ENCODE measurements around the gene RPL32.
A peak's percentile ranks its signal among the peaks of the same experiment; 100 is the strongest.
"Not testable (repeated sequence)": the region's sequence is repeated elsewhere in the genome, so short reads cannot be mapped to it uniquely, and the experiment has no call there.

Gene RPL32

DNA sequence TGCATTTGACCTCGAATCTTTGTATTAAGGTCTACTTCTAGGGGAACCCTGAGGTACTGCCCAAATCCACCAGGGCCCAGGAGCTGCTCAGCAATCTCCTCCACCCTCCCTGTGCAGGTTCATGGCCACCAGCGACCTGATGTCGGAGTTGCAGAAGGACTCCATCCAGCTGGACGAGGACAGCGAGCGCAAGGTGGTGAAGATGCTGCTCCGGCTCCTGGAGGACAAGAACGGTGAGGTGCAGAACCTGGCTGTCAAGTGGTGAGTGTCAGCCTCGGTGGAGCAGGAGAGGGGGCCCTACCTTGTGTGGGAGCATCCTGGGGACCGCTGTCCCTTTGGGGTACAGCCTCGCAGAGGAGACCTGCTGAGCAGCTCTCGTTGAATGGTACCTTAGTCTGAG, 38.0 kb downstream of the RPL32 start:
- no peak for DNase-seq

DNA sequence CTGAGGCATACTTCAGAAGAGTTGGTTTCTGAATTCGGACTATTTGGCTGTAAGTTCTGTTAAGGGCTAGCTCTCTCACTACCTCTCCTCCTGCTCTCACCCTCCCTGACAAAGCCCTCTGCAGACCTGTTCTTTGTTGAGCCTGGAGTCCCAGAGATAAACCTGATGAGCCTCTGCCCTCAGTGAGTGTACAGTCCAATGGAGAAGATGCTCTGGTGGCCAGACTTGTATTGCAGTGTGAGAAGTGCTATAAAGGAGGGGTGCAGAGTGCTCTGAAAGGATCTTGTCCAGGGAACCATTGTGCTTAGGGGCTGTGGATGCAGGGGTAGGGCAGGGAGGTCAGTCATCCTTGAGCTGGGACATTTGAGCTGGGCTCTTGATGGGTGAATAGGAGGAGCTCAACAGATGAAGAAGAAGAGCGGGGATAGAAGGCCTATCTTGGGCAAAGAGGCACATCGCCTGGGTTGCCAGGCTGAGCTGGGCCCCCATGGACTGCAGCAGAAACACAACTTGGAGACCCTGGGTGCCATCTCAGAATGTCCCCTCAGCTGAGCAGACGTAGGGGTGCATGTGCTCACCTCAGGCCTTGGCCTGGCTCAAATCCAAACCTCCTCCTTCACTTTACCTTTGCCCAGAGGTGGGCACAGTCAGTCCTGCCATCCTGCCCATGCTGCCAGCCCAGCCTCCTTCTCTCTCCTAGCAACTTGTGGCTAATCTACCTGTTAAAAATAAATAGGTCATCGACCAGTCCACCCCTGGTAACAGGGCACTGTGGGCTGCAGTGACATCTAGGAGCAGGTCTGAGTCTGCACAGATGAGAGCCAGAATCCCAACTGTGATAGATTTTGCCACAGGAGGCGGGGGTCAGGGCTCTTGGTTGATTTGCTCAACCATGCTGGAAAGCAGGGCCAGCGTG, 41.6 kb downstream of the RPL32 start:
- no peak for DNase-seq

DNA sequence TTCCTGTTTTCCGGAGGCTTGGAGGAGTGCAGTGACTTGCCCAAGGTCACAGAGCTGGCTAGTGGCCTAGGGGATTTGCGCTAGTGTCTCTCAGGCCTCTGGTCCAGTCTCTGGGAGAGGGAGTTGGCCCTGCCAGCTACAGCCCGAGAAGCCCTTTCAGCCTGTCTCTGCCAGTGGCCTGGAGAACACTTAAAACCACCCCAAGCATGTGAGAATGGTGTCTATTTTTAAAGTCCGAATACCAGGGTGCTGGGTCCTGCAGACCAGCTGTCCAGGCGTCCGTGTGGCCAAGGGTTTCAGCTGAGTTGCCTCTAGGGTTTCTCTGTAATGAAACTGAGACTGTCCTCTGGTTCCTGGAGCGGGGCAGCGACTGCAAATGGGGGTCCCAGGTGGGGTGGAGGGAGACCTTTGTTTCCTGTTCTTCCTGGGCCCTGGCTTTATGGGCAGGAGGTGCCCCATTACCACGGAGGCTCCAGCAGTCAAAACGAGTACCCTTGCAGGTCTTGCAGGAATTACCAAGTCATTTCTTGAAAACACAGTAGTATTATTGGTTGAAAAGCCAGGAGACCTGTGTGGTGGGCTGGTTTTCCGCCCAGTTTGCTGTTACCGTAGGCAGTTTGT, 42.7 kb downstream of the RPL32 start:
- no peak for DNase-seq

DNA sequence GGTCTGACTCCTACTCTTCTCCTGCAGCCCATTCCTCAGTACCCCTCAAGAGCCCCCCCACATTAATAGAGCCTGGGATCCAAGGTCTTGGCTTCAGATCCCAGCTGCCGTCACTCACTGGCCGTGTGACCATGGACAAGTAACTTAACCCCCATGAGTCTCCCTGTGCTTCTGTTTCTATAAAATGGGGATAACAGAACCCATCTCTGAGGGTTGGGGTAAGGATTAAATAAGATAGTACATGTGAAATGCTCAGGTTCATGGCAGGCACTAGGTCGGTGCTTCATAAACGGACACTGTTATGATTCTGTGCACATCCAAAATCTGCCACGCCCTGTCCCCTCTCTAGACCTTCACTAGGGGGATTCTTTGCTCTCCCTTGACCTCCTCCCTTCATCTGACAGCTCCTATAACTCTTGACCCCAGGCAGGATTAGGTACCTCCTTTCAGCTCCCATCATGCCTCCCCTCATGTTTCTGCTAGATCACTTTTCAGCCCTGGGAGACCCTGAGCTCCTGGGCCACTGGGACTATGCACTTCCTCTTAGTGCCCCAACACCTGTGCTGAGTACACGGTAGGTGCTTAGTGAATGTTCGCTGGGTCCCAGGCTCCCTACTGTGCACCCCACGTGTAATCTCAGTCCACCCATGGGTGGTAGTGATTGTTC, 43.3 kb downstream of the RPL32 start:
- DNase-seq = no peak

DNA sequence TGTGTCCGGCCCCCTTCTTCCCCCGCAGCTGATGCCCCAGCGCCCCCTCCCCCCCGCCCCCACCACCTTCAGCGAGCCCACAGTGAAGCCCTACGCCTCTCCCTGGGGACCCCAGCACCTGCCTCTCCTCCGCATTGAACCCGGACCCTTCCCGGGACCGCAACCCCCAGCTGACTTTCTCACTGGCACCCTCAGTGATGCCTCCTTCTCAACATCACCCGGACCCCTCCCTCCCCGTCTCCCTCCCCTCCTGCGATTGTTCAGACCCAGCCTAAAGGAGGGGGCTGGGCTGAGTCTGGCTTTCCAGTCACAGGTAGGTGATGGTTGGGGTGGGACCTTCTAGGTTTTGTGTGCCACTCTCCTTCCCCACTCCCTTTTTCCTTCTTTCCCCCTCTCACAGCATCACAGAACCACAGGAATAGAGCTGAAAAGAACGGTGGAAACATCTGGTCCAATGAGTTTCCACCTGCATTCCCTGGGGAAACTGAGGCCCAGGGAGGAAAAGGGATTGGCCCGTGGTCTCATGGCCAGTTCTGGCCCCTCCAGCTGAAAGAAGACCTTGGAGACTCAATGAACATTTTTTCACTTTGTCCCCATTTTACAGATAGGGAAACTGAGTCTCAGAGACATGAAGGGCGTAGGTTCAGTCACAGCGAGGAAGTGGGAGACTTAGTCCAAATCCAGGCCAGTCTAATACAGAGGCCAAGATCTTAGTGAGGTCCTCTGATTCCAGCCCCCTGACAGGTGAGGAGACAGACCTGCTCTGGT, 44.1 kb downstream of the RPL32 start:
- no peak for DNase-seq

DNA sequence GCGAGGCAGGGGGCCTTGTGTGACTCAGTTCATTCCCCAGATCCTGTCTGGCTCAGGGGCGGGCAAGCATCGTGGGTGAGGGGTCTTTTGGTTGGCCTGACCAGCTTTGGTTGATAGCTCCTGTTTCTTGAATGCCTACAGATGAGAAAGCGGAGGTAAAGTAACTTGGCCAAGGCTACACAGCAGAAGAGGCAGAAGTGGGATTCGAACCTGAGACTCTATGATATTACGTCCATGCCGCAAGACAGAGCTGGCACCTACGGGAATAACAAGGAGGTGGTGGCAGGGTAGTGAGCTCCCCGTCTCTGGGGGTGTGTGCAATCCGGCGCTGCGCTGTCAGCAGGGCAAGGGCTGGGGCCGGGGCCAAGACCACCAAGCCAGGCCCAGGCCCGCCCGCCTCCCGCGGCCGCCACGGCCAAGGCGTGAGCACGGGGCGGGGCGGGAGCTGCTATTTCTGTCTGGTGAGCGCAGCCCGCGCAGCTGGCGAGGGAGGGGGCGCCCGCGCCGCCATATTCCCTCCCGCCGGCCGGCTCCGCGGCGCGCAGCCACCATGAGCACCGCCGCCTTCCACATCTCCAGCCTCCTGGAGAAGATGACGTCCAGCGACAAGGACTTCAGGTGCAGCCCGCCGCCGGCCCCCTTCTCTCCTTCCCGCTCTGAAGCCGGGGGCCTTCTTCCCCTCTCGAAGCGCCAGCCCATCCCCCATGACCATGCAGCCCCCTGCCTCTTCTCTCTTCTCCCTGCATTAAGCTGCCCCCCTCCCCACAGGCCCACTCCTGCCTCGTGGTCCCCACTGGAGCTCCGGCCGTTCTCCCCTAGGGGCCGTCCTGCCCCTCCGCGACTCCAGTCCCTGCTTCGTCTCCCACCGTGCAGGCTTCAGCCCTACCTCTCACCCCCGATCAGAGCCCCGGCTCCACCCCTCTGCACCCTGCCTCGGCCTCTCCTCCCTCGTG, 44.9 kb downstream of the RPL32 start, which contains the start of gene CAND2:
CAND2 (plus strand) TSS at position 510 of the 953 bp plus-strand sequence; CDS start at position 551, 41 bp downstream.
- DNase-seq = peak; percentile 78

DNA sequence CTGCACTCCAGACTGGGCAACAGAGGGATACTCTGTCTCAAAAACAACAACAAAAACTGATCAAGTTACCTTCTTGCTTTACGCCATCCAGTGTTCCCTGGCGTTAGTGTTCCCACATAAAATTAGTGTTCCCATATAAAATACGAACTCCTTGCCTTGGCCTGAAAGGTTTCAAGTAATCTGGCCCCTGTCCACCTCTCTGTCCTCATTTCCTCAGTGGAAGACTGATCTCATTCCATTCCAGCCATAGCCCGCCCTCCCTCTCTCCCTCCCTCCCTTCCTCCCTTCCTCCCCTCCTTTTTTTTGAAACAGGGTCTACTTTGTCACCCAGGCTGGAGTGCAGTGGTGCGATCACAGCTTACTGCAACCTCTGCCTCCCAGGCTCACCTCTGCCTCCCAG, 47.7 kb downstream of the RPL32 start:
- no peak for DNase-seq

DNA sequence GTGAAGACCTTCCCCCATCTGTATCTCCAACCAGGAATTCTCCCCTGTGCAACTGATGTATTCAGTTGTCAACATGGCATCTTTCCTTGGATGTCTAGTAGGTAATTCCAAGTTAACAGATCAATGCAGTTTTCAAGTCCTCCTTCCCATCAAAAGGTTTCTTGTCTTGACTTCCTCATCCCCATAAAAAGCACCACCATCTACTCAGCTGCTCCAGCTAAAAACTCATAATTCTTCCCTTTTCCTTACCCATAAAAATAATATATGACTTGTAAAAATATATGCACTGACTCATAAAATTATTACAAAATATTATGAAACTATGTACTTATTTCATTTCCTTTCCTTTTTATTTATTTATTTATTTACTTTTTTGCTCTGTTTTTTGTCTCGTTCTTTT, 49.9 kb downstream of the RPL32 start:
- DNase-seq = no peak

DNA sequence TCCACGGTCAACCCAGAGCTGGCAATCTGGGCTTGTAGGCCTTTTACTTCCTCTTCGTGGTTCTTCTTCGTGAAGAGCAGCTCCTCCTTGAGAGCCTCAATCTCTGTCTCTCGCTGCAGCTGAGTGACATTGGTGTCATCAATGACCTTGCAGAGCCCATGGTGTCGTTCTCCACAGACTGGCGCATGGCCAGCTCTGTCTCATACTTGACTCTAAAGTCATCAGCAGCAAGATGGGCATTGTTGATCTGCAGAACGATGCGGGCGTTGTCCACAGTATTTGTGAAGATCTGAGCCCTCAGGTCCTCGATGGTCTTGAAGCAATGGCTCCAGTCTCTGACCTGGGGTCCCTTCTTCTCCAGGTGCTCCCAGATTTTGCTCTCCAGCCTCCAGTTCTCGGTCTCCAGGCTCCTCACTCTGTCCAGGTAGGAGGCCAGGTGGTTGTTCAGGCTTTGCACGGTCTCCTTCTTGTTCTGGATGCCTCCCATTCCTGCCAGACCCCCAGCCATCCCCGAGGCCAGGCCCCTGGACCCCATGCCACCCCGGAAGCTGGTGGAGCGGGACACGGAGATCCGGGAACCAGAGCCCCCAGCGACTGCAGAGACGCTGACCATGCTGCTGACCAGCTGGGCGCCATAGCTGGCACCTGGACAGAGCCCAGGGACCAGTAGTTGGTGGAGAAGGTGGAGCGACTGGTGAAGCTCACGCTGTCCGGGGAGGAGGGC, 53.2 kb downstream of the RPL32 start:
- not testable (repeated sequence) for DNase-seq

DNA sequence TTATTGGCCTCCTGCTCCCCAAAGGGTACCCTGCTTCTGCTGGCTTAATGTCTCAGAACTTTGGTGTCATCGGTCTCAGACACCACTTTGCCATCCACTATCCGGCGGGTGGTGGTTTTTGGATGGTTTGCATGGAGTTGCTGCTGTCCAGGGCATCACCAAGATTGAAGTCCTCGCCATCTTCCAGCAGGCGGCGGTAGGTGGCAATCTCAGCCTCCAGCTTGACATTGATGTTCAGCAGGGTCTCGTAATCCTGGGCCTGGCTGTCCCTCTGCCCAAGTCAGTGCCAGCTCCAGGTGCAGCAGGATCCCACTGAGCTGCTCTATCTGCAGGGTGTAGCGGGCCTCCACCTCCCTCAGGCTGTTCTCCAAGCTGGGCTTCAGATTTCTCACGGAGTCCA, 54.0 kb downstream of the RPL32 start:
- peak; percentile 88 for DNase-seq

DNA sequence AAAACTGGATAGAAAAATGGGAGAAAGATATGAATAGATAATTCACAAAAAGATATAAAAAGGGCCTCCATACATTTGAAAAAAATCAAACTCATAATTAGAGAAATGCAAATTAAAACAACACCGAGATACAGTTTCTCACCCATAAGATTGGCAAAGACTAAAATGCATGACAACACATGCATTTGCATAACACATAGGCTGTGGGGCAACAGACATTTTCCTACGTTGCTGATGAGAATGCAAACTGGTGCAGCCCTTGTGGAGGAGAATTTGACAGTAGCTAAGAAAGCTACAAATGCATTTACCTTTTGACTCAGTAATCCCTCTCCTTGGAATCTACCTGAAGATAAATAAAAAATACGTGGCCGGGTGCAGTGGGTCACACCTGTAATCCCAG, 56.3 kb downstream of the RPL32 start:
- DNase-seq = no peak
